ENCODE results near the gene RFPL4A. TPM values are rescaled to one million over a fixed set of nuclear protein-coding genes. Genes with fewer than 3 reads are reported as not detected.
"Not testable (repeated sequence)": the region's sequence is repeated elsewhere in the genome, so short reads cannot be mapped to it uniquely, and the experiment has no call there.

RFPL4A gene
- total RNA-seq, 1 donor from 2014 or later: 0.43 TPM

- H3K36me3 Mint-ChIP-seq (ENCODE audit: low read depth, unreplicated experiment): no peaks in the 10 kb centered on the region
- DNase-seq (ENCODE audit: low read depth): no peak
- no peak overlapping the region for H3K4me3 ChIP-seq (ENCODE audit: insufficient read depth, low read depth, low read length)
- H3K4me1 ChIP-seq (ENCODE audit: insufficient read depth, low read length): no peaks in the 10 kb centered on the region
- H3K9me3 Mint-ChIP-seq (ENCODE audit: unreplicated experiment): peaks cover 12% of the 10 kb centered on the region
- no peaks in the 10 kb centered on the region for H3K27me3 Mint-ChIP-seq (ENCODE audit: low read depth, unreplicated experiment)
- TF ChIP-seq, protein P1, sequence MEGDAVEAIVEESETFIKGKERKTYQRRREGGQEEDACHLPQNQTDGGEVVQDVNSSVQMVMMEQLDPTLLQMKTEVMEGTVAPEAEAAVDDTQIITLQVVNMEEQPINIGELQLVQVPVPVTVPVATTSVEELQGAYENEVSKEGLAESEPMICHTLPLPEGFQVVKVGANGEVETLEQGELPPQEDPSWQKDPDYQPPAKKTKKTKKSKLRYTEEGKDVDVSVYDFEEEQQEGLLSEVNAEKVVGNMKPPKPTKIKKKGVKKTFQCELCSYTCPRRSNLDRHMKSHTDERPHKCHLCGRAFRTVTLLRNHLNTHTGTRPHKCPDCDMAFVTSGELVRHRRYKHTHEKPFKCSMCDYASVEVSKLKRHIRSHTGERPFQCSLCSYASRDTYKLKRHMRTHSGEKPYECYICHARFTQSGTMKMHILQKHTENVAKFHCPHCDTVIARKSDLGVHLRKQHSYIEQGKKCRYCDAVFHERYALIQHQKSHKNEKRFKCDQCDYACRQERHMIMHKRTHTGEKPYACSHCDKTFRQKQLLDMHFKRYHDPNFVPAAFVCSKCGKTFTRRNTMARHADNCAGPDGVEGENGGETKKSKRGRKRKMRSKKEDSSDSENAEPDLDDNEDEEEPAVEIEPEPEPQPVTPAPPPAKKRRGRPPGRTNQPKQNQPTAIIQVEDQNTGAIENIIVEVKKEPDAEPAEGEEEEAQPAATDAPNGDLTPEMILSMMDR (IDR thresholded peaks at IDR 0.05; ENCODE audit: insufficient read depth, low read depth, low read length): no peak
- TF ChIP-seq EZH2 (IDR thresholded peaks at IDR 0.05; ENCODE audit: insufficient read depth, low read length): no peak
- FAIRE-seq: no peak
- H2AFZ ChIP-seq (ENCODE audit: low read depth, low read length): no peak overlapping the region
- no peaks in the 10 kb centered on the region for H4K20me1 ChIP-seq (ENCODE audit: insufficient read depth, low read length)
- no peak overlapping the region for H3K27ac Mint-ChIP-seq (ENCODE audit: unreplicated experiment)
- no peaks in the 10 kb centered on the region for H3K79me2 ChIP-seq (ENCODE audit: insufficient read depth, low read length)
- no peaks in the 10 kb centered on the region for H3K27me3 ChIP-seq (ENCODE audit: insufficient read depth, low read length)
- no peak overlapping the region for H3K9ac ChIP-seq (ENCODE audit: low read length)
- H3K4me2 ChIP-seq (ENCODE audit: low read length): no peak overlapping the region
- H3K4me3 Mint-ChIP-seq (ENCODE audit: unreplicated experiment): no peak overlapping the region
- H3K36me3 ChIP-seq (ENCODE audit: insufficient read depth, low read length): no peaks in the 10 kb centered on the region
- H3K9me3 ChIP-seq (ENCODE audit: insufficient read depth, low read depth, low read length): no peaks in the 10 kb centered on the region
- H3K4me1 Mint-ChIP-seq (ENCODE audit: low read depth, unreplicated experiment): no peaks in the 10 kb centered on the region
- no peak overlapping the region for H3K27ac ChIP-seq (ENCODE audit: low read depth, low read length)
Measured at GRCh38 chr19:55766466-55766865, 7.6 kb downstream of the RFPL4A start.

DNA sequence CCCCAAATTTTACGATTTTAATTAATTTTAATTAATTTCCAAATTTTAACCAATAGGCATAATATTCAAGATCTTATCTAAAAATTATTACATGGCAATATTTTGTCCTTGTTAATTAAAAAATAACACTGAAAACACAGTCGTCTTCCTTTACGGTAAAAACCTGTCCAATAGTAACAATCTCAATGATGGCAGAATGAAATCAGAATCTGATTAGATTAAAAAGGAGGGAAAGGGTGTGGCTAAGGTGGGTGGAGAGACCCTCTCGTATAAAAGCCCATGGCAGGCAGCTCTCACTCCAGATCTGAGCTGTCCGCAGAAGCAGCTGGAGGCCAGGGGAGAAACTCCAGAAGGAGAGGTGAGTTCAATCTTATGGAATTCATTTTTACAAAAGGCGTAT is 9.9 kb downstream of the RFPL4A start, which contains the start of gene RFPL4AL1:
Gene RFPL4AL1, plus strand, starts transcription at position 301 of the 400 bp plus-strand sequence. CDS start 2,687 bp downstream, outside the sequence.
- H3K9me3 Mint-ChIP-seq (ENCODE audit: unreplicated experiment): peaks cover 12% of the 10 kb centered on the region

DNA sequence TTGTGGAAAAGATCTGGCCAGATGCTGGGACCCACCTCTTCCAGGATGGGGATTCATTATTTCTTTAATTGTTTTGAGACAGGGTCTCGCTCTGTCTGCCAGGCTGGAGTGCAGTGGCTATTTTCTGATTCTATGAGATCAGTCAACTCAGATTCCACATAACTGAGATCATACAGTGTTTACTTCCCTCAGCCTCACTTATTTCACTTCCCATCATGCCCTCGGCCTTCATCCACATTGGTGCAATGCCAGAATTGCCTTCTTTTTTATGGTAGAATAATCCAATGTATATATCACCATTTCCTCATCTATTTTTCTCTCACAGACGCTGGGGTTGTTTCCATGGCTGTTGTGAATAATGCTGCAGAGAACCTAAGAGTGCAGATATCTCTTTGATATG is 10.7 kb downstream of the RFPL4A start:
- not testable (repeated sequence) for H3K4me1 ChIP-seq (ENCODE audit: insufficient read depth, low read length); H3K36me3 ChIP-seq (ENCODE audit: insufficient read depth, low read length); H3K4me1 Mint-ChIP-seq (ENCODE audit: low read depth, unreplicated experiment); DNase-seq (ENCODE audit: low read depth); FAIRE-seq; H3K9me3 ChIP-seq (ENCODE audit: insufficient read depth, low read depth, low read length); H4K20me1 ChIP-seq (ENCODE audit: insufficient read depth, low read length); H2AFZ ChIP-seq (ENCODE audit: low read depth, low read length); H3K9ac ChIP-seq (ENCODE audit: low read length); H3K27me3 ChIP-seq (ENCODE audit: insufficient read depth, low read length); H3K4me3 ChIP-seq (ENCODE audit: insufficient read depth, low read depth, low read length); H3K27ac ChIP-seq (ENCODE audit: low read depth, low read length); H3K79me2 ChIP-seq (ENCODE audit: insufficient read depth, low read length); H3K27me3 Mint-ChIP-seq (ENCODE audit: low read depth, unreplicated experiment); H3K4me3 Mint-ChIP-seq (ENCODE audit: unreplicated experiment); H3K27ac Mint-ChIP-seq (ENCODE audit: unreplicated experiment); H3K4me2 ChIP-seq (ENCODE audit: low read length); H3K36me3 Mint-ChIP-seq (ENCODE audit: low read depth, unreplicated experiment)
- H3K9me3 Mint-ChIP-seq (ENCODE audit: unreplicated experiment): peaks cover 13% of the 10 kb centered on the region

More for the DNA sequence above, 9.9 kb downstream of the RFPL4A start, which contains the start of gene RFPL4AL1:
- not testable (repeated sequence) for DNase-seq (ENCODE audit: low read depth); H3K4me1 Mint-ChIP-seq (ENCODE audit: low read depth, unreplicated experiment); H3K9me3 ChIP-seq (ENCODE audit: insufficient read depth, low read depth, low read length); H3K27ac ChIP-seq (ENCODE audit: low read depth, low read length); FAIRE-seq; H2AFZ ChIP-seq (ENCODE audit: low read depth, low read length); H3K4me2 ChIP-seq (ENCODE audit: low read length); H3K27ac Mint-ChIP-seq (ENCODE audit: unreplicated experiment); H3K36me3 ChIP-seq (ENCODE audit: insufficient read depth, low read length); H3K4me3 ChIP-seq (ENCODE audit: insufficient read depth, low read depth, low read length); H3K9ac ChIP-seq (ENCODE audit: low read length); H3K4me3 Mint-ChIP-seq (ENCODE audit: unreplicated experiment); H3K27me3 Mint-ChIP-seq (ENCODE audit: low read depth, unreplicated experiment); H4K20me1 ChIP-seq (ENCODE audit: insufficient read depth, low read length); H3K27me3 ChIP-seq (ENCODE audit: insufficient read depth, low read length); H3K79me2 ChIP-seq (ENCODE audit: insufficient read depth, low read length); H3K36me3 Mint-ChIP-seq (ENCODE audit: low read depth, unreplicated experiment); H3K4me1 ChIP-seq (ENCODE audit: insufficient read depth, low read length)
